ENCODE data around the gene FHIP1B.

The FHIP1B gene

DNA sequence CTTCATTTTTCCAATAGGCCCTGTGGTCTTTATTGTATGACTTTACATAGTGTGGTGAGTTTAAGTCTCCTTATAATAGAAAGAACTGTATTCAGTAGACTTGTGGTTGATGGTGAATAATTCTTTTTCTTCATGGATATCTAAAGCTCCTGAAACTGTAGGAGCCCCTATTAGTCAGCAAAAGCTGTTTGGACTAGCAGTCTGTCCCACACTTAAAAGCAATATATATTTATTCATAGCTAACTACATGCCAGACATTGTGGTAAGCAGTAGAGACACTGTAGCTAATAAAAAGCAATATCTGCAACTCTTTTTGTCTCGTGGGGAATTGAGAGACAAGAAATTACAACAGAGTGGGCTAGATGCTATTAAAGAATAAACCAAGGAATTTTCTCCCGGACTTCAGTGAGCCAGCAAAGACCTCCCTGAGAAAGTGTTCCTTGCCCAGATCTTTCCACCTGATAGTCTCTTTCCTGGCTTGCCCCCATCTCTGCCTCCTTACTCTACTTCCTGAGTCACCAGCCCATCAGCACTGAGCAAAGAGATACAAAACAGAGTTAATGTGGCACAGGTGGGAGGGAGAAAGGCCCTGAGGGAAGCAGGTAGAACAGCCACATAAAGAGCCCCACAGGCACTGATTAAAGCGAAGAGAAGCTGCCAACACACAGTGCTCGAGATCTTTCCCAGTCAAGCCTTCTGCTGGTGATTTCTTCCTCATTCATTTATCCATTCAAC, 36.8 kb downstream of the FHIP1B start:
- DNase-seq, result no peak

DNA sequence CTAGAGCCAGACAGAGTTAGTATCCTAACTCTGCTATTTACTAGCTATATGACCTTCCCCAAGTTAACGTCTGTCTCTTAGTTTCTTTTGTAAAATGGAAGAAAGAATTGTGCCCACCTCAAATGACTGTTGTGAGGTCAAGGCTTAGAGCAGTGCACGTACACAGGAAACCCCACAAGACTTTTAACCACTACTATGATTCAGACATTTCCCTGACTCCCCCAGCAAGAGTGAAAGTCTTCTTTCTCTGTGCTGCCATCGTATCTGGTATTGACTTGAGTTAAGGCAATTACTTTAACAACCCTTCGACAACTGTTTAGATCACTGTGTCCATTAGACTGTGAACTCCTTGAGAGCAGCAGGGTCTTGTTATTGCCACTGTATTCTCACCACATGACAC, 38.0 kb downstream of the FHIP1B start:
- no peak for DNase-seq

DNA sequence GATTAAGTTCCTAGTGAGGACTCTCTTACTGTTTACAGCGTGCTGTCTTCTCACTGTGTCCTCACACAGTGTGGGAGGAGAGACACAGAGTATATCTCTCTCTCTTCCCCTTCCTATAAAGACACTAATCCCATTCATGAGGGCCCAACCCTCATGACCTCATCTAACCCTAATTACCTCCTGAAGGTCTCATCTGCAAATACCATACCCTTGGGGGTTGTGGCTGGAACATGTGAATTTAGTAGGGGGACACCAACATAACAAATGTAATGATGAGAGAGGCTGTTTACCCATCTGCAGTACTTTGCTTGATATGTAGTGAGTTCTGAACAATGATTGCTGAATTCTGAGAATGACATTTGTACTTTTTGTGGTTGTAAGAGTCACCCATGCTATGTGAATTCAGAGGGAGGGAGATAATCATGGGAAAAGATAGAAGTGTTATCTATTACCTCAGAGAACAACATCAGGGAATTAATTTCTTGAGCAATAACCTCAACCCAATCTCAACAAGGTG, 40.3 kb downstream of the FHIP1B start:
- no peak for DNase-seq

DNA sequence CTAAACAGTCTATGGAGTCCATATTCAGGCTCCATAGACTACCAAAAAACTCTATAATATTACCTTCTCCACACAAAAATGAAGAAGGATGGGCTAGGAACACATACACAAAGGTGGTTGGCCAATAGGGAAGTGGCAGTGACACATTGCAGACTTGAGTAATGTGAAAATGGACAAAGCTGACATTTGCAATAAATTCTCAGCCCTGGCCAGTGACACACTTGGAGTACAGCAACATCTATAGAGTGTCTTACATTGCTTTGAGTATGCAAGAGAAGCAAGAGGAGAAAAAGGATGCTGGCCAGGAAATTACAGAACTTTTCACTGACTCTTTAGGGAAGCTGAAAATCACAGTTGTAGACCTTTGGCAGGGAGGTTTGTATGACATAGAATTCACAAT, 42.7 kb downstream of the FHIP1B start:
- no peak for DNase-seq

DNA sequence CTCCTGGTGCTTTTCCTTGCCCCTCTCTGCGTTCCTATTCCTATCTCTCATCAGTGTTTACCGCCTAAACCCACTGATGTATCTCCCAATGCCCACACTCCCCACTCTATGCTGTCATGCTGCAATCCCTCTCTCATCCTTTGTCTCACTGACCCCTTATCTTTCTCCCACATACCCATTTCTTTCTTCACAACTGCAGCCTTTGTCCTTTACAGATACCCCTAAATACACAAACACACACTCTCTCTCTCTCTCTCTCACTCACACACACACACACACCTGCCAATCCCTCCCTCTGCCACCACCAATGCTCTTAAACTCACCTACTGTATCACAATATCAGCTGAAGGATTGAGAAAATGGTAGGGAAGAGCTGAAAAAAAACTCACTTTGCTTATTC, 59.0 kb downstream of the FHIP1B start:
- DNase-seq, result no peak

DNA sequence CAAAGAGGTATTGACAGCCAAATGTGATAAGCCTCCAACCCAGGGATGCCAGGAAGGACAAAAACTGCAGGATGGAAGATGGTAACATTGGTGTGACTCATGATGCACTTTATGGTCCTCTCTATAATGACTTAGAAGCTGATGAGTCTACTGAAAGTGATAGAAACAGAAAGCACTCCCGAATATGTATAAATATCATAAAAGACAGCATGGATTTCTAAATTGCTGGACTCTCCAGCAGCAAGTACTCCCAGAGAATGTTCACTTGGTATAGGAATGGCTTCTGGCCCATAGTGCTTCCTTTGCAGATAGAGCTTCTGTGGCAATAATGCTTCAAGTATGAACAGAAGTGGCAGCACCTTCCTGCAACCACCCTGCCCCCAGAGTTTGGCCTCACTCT, 64.2 kb downstream of the FHIP1B start, which contains the start of gene OR52B2:
OR52B2 (minus strand) TSS at position 101 of the 400 bp plus-strand sequence; CDS start at position 101, 0 bp downstream.
- no peak for DNase-seq

Measured in NK-92 treated with Interleukin-12 subunit alpha and Interleukin-12 subunit beta, amount 100 ng/mL, for 24 hours (cell line).